ENCODE measurements around the gene NOXA1.

The NOXA1 gene

DNA sequence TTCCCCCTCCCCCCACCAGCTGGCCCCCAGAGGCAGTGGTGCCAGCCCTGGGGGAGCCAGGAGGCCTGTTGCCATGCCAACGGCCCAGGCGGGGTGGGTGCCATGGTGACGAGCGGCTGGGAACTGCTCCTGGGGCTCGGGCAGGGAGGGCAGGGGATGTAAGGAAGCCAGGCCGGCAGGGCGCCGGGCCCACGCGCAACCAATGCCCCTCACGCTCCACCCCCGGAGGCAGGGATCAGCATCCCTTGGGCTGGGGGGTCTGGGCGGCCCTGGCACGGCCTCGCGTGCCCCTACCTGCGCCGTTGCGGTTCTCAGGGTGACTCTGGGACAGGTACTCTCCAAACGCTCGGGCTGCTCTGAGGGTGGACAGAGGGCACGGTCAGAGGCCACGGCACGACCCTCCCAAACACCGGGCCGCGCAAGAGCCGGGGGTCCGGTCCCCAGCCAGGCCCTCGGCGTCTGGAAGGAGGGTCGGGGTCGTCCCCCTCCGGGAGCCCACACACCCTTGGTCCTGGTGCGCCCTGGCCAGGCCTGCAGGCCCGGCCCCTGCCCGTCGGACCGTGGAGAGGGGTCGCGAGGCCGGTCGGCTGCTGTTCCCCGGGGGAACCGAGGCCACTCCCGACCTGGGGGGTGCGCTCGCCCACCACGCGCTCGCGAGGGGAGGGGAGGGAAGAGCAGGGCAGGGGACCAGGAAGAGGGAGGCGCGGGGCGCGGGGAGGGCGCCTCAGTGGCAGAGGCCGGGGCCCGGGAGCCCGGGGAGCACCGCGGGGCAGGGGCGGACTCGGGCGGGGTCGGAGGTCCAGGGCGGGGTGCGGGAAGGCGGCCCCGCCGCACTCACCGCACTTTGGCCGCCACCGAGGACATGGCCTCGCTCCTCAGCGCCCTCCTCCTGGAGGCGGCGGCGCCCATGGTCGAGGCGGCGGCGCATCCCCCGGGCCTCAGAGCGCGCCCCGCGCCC is 35.3 kb downstream of the NOXA1 start:
- H3K9me3 ChIP-seq (ENCODE audit: control insufficient read depth, low read length), result no peaks in the 10 kb centered on the region
- H3K4me1 ChIP-seq (ENCODE audit: control insufficient read depth, insufficient read depth, low read length, poor library complexity, severe bottlenecking), result peaks cover 21% of the 10 kb centered on the region
- WGBS, 2 experiments (ENCODE audit: insufficient coverage in 2 of 2), result 10 to 20% methylated on average over 57 to 65 of the region's 88 CpGs
- H3K27ac ChIP-seq (ENCODE audit: low read depth, low read length, severe bottlenecking), result no peak overlapping the region
- peaks cover 30% of the 10 kb centered on the region for H3K36me3 ChIP-seq (ENCODE audit: control insufficient read depth, insufficient read depth, low read length)
- peak overlapping the region; percentile 66 for H3K4me3 ChIP-seq (ENCODE audit: extremely low read depth, insufficient read depth, low read length, poor library complexity, severe bottlenecking)

DNA sequence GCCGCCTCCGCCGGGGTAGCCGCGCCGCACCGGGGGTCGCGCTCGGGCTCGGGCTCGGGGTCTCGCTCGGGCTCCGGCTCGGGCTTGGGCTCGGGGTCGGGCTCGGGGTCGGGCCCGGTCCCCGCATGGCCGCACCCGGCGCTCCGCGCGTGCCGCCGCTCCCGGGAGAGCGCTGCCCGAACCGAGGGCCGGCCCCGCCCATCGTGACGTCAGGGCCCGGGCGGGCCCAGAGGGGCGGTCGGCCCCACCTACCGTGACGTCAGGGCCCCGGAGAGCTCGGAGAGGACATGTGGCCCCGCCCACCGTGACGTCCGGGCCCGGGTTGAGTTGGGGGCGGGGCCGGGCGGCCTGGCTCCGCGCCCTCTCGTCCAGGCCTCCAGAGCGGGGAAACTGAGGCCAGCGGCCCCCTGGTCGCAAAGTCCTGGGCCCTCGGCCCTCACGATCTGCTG is 36.0 kb downstream of the NOXA1 start, which contains the start of gene NSMF:
Gene NSMF, minus strand, starts transcription at position 183 of the 449 bp plus-strand sequence. CDS start 232 bp downstream, outside the sequence.
- no peaks in the 10 kb centered on the region for H3K9me3 ChIP-seq (ENCODE audit: control insufficient read depth, low read length)
- peaks cover 21% of the 10 kb centered on the region for H3K4me1 ChIP-seq (ENCODE audit: control insufficient read depth, insufficient read depth, low read length, poor library complexity, severe bottlenecking)
- 0 to 1% methylated on average over 39 to 56 of the region's 62 CpGs for WGBS, 2 experiments (ENCODE audit: insufficient coverage in 2 of 2)
- H3K36me3 ChIP-seq (ENCODE audit: control insufficient read depth, insufficient read depth, low read length), result peaks cover 29% of the 10 kb centered on the region
- no peak within 1 kb of the TSS for H3K27ac ChIP-seq (ENCODE audit: low read depth, low read length, severe bottlenecking)
- peak within 1 kb of the TSS; percentile 66 for H3K4me3 ChIP-seq (ENCODE audit: extremely low read depth, insufficient read depth, low read length, poor library complexity, severe bottlenecking)

DNA sequence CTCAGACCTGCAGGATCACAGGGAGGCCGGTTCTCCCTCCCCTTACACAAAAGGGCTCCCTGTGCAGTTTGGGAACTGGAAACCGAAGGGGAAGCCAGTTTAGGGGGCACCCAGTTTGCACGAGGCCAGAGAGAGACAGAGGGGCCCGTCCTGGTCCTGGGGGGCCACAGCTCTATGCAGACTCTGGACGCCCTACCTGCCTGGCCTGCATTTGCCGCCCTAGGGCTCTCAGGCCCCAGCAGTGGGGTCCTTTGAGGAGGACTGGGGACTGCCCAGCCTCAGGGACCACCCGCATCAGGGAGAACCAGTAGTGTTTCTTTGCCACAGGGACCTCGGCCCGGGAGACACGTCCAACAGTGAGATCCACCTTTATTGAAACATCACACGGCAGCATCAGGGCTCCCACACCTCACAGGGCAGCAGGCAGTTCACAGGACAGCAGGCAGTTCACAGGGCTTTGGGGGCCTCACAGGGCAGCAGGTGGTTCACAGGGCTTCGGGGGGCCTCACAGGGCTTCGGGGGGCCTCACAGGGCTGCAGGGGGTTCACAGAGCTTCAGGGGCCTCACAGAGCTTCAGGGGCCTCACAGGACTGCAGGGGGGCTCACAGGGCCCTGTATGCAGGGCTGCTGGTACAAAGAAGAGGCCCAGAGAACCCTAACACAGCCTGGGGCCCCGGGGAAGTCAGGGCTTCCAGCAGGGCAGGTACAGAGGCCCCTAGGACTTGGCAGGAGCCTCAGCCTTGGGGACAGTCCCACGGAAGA is 36.6 kb downstream of the NOXA1 start:
- WGBS, 2 experiments (ENCODE audit: insufficient coverage in 2 of 2), result 60 to 62% methylated on average over 15 of the region's 15 CpGs
- H3K27ac ChIP-seq (ENCODE audit: low read depth, low read length, severe bottlenecking), result no peak overlapping the region

DNA sequence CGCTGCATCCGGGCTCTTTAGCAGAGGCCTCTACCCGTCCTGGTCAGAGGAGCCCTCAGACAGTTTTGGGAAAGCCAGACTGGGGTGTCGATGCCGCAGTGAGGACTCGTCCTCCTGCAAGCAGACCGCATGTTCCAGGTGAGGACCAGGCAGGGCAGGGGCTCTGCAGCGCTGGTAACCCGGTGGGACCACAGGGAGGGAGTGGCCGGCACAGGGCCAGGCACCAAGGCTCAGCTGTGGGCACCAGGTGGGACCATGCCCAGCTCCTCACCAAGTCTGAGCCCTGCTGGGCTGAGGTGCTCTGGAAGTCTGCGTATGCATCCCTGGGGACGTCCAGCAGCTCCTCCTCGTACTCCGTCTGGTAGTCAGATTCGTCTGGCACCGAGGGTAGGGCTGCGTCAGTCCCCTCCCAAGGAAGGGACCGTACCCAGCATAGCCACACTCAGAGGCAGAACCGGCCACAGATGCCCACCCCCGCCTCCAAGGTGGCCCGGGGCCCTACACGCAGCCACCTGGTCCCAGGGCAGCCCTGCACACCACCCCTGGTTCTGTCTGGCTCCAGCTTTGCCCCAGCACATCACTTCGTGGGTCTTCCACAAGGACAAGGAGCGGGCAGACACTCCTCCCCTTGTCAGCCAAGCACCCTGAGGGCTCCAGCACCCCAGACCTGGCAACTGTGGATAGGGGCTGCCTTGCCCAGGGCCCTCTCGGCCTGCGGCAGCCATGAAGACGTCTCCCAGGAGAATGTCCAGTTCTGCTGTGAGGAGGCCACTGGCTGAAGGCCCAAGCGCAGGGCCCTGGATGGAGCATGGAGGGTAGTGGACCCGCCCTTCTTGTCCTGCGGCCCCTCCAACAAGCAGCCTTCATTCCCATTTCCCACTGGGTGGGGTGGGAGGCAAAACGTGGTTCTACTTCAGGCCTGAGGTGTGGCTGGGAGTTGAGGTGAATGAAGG is 37.4 kb downstream of the NOXA1 start:
- no peak overlapping the region for H3K4me3 ChIP-seq (ENCODE audit: extremely low read depth, insufficient read depth, low read length, poor library complexity, severe bottlenecking)
- H3K36me3 ChIP-seq (ENCODE audit: control insufficient read depth, insufficient read depth, low read length), result peaks cover 20% of the 10 kb centered on the region
- H3K27ac ChIP-seq (ENCODE audit: low read depth, low read length, severe bottlenecking), result no peak overlapping the region
- 93 to 95% methylated on average over 24 to 29 of the region's 31 CpGs for WGBS, 2 experiments (ENCODE audit: insufficient coverage in 2 of 2)
- no peaks in the 10 kb centered on the region for H3K9me3 ChIP-seq (ENCODE audit: control insufficient read depth, low read length)
- peaks cover 15% of the 10 kb centered on the region for H3K4me1 ChIP-seq (ENCODE audit: control insufficient read depth, insufficient read depth, low read length, poor library complexity, severe bottlenecking)

More for the DNA sequence above, 36.6 kb downstream of the NOXA1 start:
- peaks cover 28% of the 10 kb centered on the region for H3K36me3 ChIP-seq (ENCODE audit: control insufficient read depth, insufficient read depth, low read length)
- H3K9me3 ChIP-seq (ENCODE audit: control insufficient read depth, low read length), result no peaks in the 10 kb centered on the region
- peaks cover 16% of the 10 kb centered on the region for H3K4me1 ChIP-seq (ENCODE audit: control insufficient read depth, insufficient read depth, low read length, poor library complexity, severe bottlenecking)
- no peak overlapping the region for H3K4me3 ChIP-seq (ENCODE audit: extremely low read depth, insufficient read depth, low read length, poor library complexity, severe bottlenecking)

DNA sequence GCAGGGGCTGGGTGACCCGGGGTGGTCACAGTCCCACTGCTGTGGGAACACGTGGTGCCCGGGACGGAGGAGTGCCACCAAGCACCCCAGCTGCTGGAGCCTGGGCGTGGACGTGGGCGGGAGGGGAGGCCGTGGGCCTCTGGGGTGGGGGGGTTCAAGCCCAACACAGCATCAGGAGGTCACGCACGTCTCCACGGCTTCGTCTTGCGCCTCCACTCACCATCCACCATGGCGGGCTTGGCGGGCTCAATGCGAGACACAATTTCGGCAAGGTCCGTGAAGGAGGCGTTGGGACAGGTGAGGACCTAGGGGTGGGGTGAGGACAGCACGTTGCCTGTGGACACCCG is 38.1 kb downstream of the NOXA1 start:
- Histone ChIP-seq H3K4me1 (ENCODE audit: control insufficient read depth, insufficient read depth, low read length, poor library complexity, severe bottlenecking) (peaks cover 13% of the 10 kb centered on the region), H3K9me3 (ENCODE audit: control insufficient read depth, low read length) (no peaks in the 10 kb centered on the region), H3K36me3 (ENCODE audit: control insufficient read depth, insufficient read depth, low read length) (peaks cover 15% of the 10 kb centered on the region), H3K4me3 (ENCODE audit: extremely low read depth, insufficient read depth, low read length, poor library complexity, severe bottlenecking) (no peak overlapping the region), H3K27ac (ENCODE audit: low read depth, low read length, severe bottlenecking) (no peak overlapping the region)
- WGBS, 2 experiments (ENCODE audit: insufficient coverage in 2 of 2), result 92 to 95% methylated on average over 2 to 18 of the region's 21 CpGs

DNA sequence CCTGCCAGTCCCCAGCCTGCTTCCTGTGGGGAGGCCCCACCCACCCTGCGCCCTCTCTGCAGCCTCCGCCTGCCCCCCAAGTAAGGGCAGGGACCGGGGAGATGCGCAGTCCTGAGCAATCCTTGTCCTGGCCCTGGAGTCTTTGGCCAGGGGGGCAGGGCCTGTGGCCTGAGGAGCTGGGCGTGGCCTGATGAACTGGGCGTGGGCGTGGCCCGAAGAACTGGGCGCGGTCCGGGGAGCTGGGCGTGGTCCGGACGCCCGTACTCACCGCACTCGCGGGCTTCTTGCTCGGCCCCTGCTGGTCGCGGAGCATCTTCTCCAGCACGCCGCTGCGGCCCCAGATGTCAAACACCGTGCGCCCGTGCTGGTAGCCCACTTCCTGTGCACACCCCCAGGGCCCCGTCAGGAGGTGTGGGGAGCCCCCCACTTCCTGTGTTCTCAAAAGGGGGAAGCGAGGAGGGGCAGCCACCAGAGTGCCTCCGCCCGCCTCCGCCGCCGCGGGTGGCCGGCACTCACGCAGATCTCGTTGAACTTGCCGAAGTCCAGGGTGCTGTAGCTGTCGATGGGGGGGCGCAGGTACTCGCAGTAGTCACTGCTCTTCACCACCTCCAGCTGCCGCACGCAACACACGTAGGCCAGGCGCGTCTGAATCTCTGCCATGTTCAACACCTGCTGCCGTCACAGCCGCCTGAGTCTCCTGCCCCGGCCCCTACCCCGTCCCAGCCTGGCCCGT is 38.6 kb downstream of the NOXA1 start:
- 60 to 71% methylated on average over 46 to 52 of the region's 52 CpGs for WGBS, 2 experiments (ENCODE audit: insufficient coverage in 2 of 2)
- Histone ChIP-seq H3K27ac (ENCODE audit: low read depth, low read length, severe bottlenecking) (no peak overlapping the region), H3K36me3 (ENCODE audit: control insufficient read depth, insufficient read depth, low read length) (peaks cover 12% of the 10 kb centered on the region), H3K9me3 (ENCODE audit: control insufficient read depth, low read length) (no peaks in the 10 kb centered on the region), H3K4me3 (ENCODE audit: extremely low read depth, insufficient read depth, low read length, poor library complexity, severe bottlenecking) (no peak overlapping the region), H3K4me1 (ENCODE audit: control insufficient read depth, insufficient read depth, low read length, poor library complexity, severe bottlenecking) (peaks cover 12% of the 10 kb centered on the region)

DNA sequence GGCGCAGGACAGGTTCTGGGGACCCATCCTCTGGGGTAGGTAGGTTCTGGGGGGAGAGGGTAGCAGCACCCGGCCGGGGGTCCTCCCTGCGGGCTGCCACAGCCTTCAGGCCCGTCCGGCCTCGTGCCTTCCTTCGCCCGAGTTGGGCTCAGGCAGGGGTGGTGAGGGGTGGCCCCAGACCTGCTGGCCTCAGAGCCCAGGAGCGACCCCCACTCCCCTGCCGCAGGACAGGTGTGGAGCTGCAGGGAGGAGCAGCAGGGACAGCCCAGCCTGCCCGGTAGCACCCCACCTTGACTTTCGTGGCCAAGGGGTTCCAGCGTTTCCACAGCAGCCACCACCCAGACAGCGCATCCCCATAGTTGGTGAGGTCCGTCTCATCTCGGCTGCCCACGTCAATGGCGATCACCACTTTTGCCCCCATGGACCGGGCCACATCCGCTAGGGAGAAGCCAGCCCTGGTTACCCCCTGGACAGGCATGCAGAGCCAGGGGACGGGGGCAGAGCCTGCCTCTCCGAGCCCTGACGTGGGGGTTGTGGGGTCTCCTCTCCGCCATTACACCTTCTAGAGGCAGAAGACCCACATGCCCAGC is 39.3 kb downstream of the NOXA1 start:
- WGBS, 2 experiments (ENCODE audit: insufficient coverage in 2 of 2), result 91 to 94% methylated on average over 21 to 24 of the region's 25 CpGs
- Histone ChIP-seq H3K36me3 (ENCODE audit: control insufficient read depth, insufficient read depth, low read length) (peaks cover 5% of the 10 kb centered on the region), H3K4me1 (ENCODE audit: control insufficient read depth, insufficient read depth, low read length, poor library complexity, severe bottlenecking) (peaks cover 8% of the 10 kb centered on the region), H3K4me3 (ENCODE audit: extremely low read depth, insufficient read depth, low read length, poor library complexity, severe bottlenecking) (no peak overlapping the region), H3K9me3 (ENCODE audit: control insufficient read depth, low read length) (no peaks in the 10 kb centered on the region), H3K27ac (ENCODE audit: low read depth, low read length, severe bottlenecking) (no peak overlapping the region)

DNA sequence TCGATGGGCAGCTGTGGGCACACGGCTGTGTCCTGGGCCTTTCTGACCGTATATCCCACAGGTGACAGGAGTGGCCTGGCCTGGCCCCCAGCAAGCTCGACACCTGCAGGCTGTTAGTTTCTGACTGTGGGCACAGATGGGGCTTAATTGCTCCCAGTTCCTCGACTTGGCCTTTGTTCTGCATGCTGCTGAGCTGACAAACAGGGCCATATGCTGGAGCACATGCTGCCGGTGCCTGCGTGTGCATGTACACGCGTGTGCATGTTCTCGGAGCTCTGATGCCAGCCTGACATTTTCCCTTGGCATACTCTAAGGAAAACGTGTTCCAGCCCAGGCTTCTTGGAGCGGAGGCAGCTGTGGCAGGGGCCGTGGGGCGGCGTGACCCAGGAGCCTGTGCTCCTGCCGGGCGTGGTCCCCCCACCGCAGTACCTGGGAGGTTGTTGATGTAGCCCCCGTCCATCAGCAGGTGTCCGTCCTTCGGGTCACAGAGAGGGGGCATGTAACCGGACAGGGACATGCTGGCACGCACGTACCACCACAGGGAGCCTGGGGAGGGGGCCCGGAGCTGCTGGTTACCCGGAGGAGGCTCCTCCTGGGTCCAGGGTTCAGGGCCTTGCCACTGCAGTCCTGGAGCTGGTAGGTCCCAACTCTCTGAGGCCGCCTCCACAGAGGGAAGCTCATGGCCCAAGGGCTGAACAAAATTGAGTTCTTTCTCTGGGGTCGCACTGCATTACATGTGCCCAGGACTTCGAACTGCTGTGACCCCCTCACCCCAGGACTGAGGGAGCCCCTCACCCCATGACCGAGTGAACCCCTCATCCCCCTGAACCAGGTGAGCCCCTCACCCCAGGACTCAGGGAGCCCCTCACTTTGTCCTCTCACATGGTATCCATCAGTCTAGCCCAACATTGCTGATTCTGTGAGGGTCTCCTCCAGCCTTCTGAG is 40.1 kb downstream of the NOXA1 start:
- peaks cover 2% of the 10 kb centered on the region for H3K4me1 ChIP-seq (ENCODE audit: control insufficient read depth, insufficient read depth, low read length, poor library complexity, severe bottlenecking)
- H3K9me3 ChIP-seq (ENCODE audit: control insufficient read depth, low read length), result no peaks in the 10 kb centered on the region
- no peak overlapping the region for H3K4me3 ChIP-seq (ENCODE audit: extremely low read depth, insufficient read depth, low read length, poor library complexity, severe bottlenecking)
- no peak overlapping the region for H3K27ac ChIP-seq (ENCODE audit: low read depth, low read length, severe bottlenecking)
- 92 to 95% methylated on average over 28 to 30 of the region's 30 CpGs for WGBS, 2 experiments (ENCODE audit: insufficient coverage in 2 of 2)
- no peaks in the 10 kb centered on the region for H3K36me3 ChIP-seq (ENCODE audit: control insufficient read depth, insufficient read depth, low read length)

DNA sequence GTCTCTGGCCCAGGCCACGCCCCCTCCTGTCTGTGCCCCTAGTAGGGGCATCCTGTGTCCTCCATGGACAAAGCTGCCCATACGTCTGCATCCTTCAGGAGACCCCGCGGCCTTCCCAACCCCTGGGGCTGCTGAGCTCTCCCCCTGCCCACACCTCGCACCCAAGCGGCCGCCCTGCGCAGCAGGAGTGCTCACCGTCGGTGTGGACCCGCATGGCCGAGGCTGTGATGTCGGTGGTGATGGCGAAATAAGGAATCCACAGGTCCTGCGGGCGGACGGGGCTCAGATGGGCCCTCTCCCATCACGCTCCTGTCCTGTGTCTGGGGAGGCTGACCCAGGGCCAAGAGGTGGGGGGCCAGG is 40.7 kb downstream of the NOXA1 start:
- H3K9me3 ChIP-seq (ENCODE audit: control insufficient read depth, low read length), result no peaks in the 10 kb centered on the region
- H3K4me3 ChIP-seq (ENCODE audit: extremely low read depth, insufficient read depth, low read length, poor library complexity, severe bottlenecking), result no peak overlapping the region
- 92 to 93% methylated on average over 10 to 18 of the region's 18 CpGs for WGBS, 2 experiments (ENCODE audit: insufficient coverage in 2 of 2)
- H3K4me1 ChIP-seq (ENCODE audit: control insufficient read depth, insufficient read depth, low read length, poor library complexity, severe bottlenecking), result peaks cover 2% of the 10 kb centered on the region
- no peaks in the 10 kb centered on the region for H3K36me3 ChIP-seq (ENCODE audit: control insufficient read depth, insufficient read depth, low read length)
- no peak overlapping the region for H3K27ac ChIP-seq (ENCODE audit: low read depth, low read length, severe bottlenecking)
